ENCODE measurements around the gene E2F3. TPM values are rescaled to one million over a fixed set of nuclear protein-coding genes. Genes with fewer than 3 reads are reported as not detected.

Gene E2F3
- polyA plus RNA-seq, 6 donors from 2014 or later: 0.94 to 3.4 (median 2.6) TPM

GRCh38 chr6:20444786-20445271 lies 43.1 kb downstream of the E2F3 start:
- no peaks in the 10 kb centered on the region for H3K27me3 Mint-ChIP-seq
- H3K27ac Mint-ChIP-seq: peak overlapping the region in 2 of 6 donors; percentile 17 to 18
- DNase-seq: no peak
- peaks cover 6 to 17% of the 10 kb centered on the region in 2 donors for H3K36me3 Mint-ChIP-seq
- no peak for ATAC-seq (ENCODE audit: low read depth in 2 of 2)
- H3K9me3 Mint-ChIP-seq: peaks cover 0 to 2% (median 0%) of the 10 kb centered on the region in 7 donors
- H3K4me1 Mint-ChIP-seq: peaks cover 2 to 16% (median 3%) of the 10 kb centered on the region in 3 donors
- H3K4me3 Mint-ChIP-seq: no peak overlapping the region

- Mint-ChIP-seq H3K4me3 (no peak overlapping the region), H3K27ac (peak overlapping the region in 2 of 6 donors; percentile 4 to 44), H3K4me1 (peaks cover 0 to 38% (median 7%) of the 10 kb centered on the region in 3 donors), H3K36me3 (peaks cover 0 to 9% of the 10 kb centered on the region in 2 donors), H3K9me3 (peaks cover 0 to 3% (median 0%) of the 10 kb centered on the region in 7 donors), H3K27me3 (no peaks in the 10 kb centered on the region)
- no peak for DNase-seq
- ATAC-seq (ENCODE audit: low read depth in 2 of 2): no peak
These were observed 45.5 kb downstream of the E2F3 start for GRCh38 chr6:20447157-20447556.

GRCh38 chr6:20447581-20448132 lies 46.0 kb downstream of the E2F3 start:
- DNase-seq (no peak), ATAC-seq (ENCODE audit: low read depth in 2 of 2) (no peak)
- Mint-ChIP-seq H3K4me3 (no peak overlapping the region), H3K27me3 (no peaks in the 10 kb centered on the region), H3K27ac (peak overlapping the region in 1 of 6 donors; percentile 4), H3K9me3 (peaks cover 0 to 3% (median 0%) of the 10 kb centered on the region in 7 donors), H3K36me3 (peaks cover 0 to 9% of the 10 kb centered on the region in 2 donors), H3K4me1 (peaks cover 0 to 38% (median 8%) of the 10 kb centered on the region in 3 donors)

GRCh38 chr6:20448828-20449227 lies 47.1 kb downstream of the E2F3 start:
- no peak for ATAC-seq (ENCODE audit: low read depth in 2 of 2)
- peaks cover 0 to 9% of the 10 kb centered on the region in 2 donors for H3K36me3 Mint-ChIP-seq
- peaks cover 0 to 38% (median 8%) of the 10 kb centered on the region in 3 donors for H3K4me1 Mint-ChIP-seq
- H3K27ac Mint-ChIP-seq: peak overlapping the region in 1 of 6 donors; percentile 6
- DNase-seq: no peak
- H3K9me3 Mint-ChIP-seq: peaks cover 0 to 3% (median 0%) of the 10 kb centered on the region in 7 donors
- no peaks in the 10 kb centered on the region for H3K27me3 Mint-ChIP-seq
- no peak overlapping the region for H3K4me3 Mint-ChIP-seq

- Mint-ChIP-seq H3K36me3 (peaks cover 0 to 24% of the 10 kb centered on the region in 2 donors), H3K4me1 (peaks cover 0 to 35% (median 5%) of the 10 kb centered on the region in 3 donors), H3K27me3 (no peaks in the 10 kb centered on the region), H3K9me3 (peaks cover 0 to 3% (median 0%) of the 10 kb centered on the region in 7 donors), H3K4me3 (no peak overlapping the region), H3K27ac (no peak overlapping the region)
- no peak for ATAC-seq (ENCODE audit: low read depth in 2 of 2)
- no peak for DNase-seq
These were observed 52.6 kb downstream of the E2F3 start for GRCh38 chr6:20454204-20454824.

- Mint-ChIP-seq H3K27ac (no peak overlapping the region), H3K4me1 (peaks cover 3 to 26% (median 5%) of the 10 kb centered on the region in 3 donors), H3K9me3 (peaks cover 0 to 3% (median 0%) of the 10 kb centered on the region in 7 donors), H3K4me3 (no peak overlapping the region), H3K27me3 (no peaks in the 10 kb centered on the region), H3K36me3 (peaks cover 6 to 23% of the 10 kb centered on the region in 2 donors)
- DNase-seq (no peak), ATAC-seq (ENCODE audit: low read depth in 2 of 2) (no peak)
These were observed 53.7 kb downstream of the E2F3 start for GRCh38 chr6:20455251-20455940.

- no peaks in the 10 kb centered on the region for H3K27me3 Mint-ChIP-seq
- H3K4me1 Mint-ChIP-seq: peaks cover 2 to 15% (median 4%) of the 10 kb centered on the region in 3 donors
- no peaks in the 10 kb centered on the region for H3K9me3 Mint-ChIP-seq
- DNase-seq: no peak
- no peak for ATAC-seq (ENCODE audit: low read depth in 2 of 2)
- H3K4me3 Mint-ChIP-seq: no peak overlapping the region
- H3K36me3 Mint-ChIP-seq: peaks cover 7 to 29% of the 10 kb centered on the region in 2 donors
- H3K27ac Mint-ChIP-seq: peak overlapping the region in 1 of 6 donors; percentile 63
These were observed 56.6 kb downstream of the E2F3 start for GRCh38 chr6:20458027-20458894.

GRCh38 chr6:20459682-20460081 lies 58.0 kb downstream of the E2F3 start:
- ATAC-seq (ENCODE audit: low read depth in 2 of 2) (no peak), DNase-seq (no peak)
- H3K4me3 Mint-ChIP-seq: no peak overlapping the region
- H3K4me1 Mint-ChIP-seq: peaks cover 9 to 22% (median 11%) of the 10 kb centered on the region in 3 donors
- peaks cover 7 to 29% of the 10 kb centered on the region in 2 donors for H3K36me3 Mint-ChIP-seq
- no peaks in the 10 kb centered on the region for H3K27me3 Mint-ChIP-seq
- H3K9me3 Mint-ChIP-seq: no peaks in the 10 kb centered on the region
- no peak overlapping the region for H3K27ac Mint-ChIP-seq

GRCh38 chr6:20461576-20461975 lies 59.9 kb downstream of the E2F3 start:
- no peak for ATAC-seq (ENCODE audit: low read depth in 2 of 2)
- no peak for DNase-seq
- no peaks in the 10 kb centered on the region for H3K27me3 Mint-ChIP-seq
- no peak overlapping the region for H3K4me3 Mint-ChIP-seq
- peaks cover 14 to 31% of the 10 kb centered on the region in 2 donors for H3K36me3 Mint-ChIP-seq
- no peak overlapping the region for H3K27ac Mint-ChIP-seq
- peaks cover 0 to 8% (median 0%) of the 10 kb centered on the region in 7 donors for H3K9me3 Mint-ChIP-seq
- H3K4me1 Mint-ChIP-seq: peaks cover 10 to 17% (median 14%) of the 10 kb centered on the region in 3 donors

- Mint-ChIP-seq H3K36me3 (peaks cover 14 to 24% of the 10 kb centered on the region in 2 donors), H3K4me1 (peaks cover 15 to 27% (median 18%) of the 10 kb centered on the region in 3 donors), H3K4me3 (no peak overlapping the region), H3K9me3 (peaks cover 0 to 8% (median 0%) of the 10 kb centered on the region in 7 donors), H3K27ac (peak overlapping the region in 2 of 6 donors; percentile 13 to 67), H3K27me3 (no peaks in the 10 kb centered on the region)
- no peak for ATAC-seq (ENCODE audit: low read depth in 2 of 2)
- DNase-seq: no peak
These were observed 61.7 kb downstream of the E2F3 start for GRCh38 chr6:20463396-20463795.

- DNase-seq: no peak
These were observed 62.4 kb downstream of the E2F3 start for GRCh38 chr6:20464041-20464440.

GRCh38 chr6:20464847-20465246 lies 63.2 kb downstream of the E2F3 start:
- peaks cover 0 to 8% (median 0%) of the 10 kb centered on the region in 7 donors for H3K9me3 Mint-ChIP-seq
- no peaks in the 10 kb centered on the region for H3K27me3 Mint-ChIP-seq
- H3K36me3 Mint-ChIP-seq: peaks cover 13 to 25% of the 10 kb centered on the region in 2 donors
- DNase-seq: no peak
- no peak overlapping the region for H3K27ac Mint-ChIP-seq
- ATAC-seq (ENCODE audit: low read depth in 2 of 2): no peak
- H3K4me3 Mint-ChIP-seq: no peak overlapping the region
- H3K4me1 Mint-ChIP-seq: peaks cover 15 to 23% (median 23%) of the 10 kb centered on the region in 3 donors

More at GRCh38 chr6:20464041-20464440, 62.4 kb downstream of the E2F3 start:
- no peak overlapping the region for H3K4me3 Mint-ChIP-seq
- peaks cover 15 to 24% (median 23%) of the 10 kb centered on the region in 3 donors for H3K4me1 Mint-ChIP-seq
- no peak for ATAC-seq (ENCODE audit: low read depth in 2 of 2)
- no peak overlapping the region for H3K27ac Mint-ChIP-seq
- no peaks in the 10 kb centered on the region for H3K27me3 Mint-ChIP-seq
- H3K36me3 Mint-ChIP-seq: peaks cover 14 to 24% of the 10 kb centered on the region in 2 donors
- peaks cover 0 to 8% (median 0%) of the 10 kb centered on the region in 7 donors for H3K9me3 Mint-ChIP-seq
